C4-2B (cell line): ENCODE data around the gene EIF4G1.
"Not testable (repeated sequence)": the region's sequence is repeated elsewhere in the genome, so short reads cannot be mapped to it uniquely, and the experiment has no call there.

Experiments used
- H3K27ac ChIP-seq: fragments of 450-650 bp; 2 replicates; pipeline ENCODE4 v1.5.1; 2017
- CTCF ChIP-seq: fragments of 450-650 bp; conservative IDR thresholded peaks from 2 replicates; pipeline ENCODE4 v1.5.1; 2017; ENCODE audit warnings: mild to moderate bottlenecking
- ZFX ChIP-seq: fragments of 450-650 bp; IDR thresholded peaks from 2 replicates; pipeline ENCODE4 v1.6.1; 2017

EIF4G1 gene

GRCh38 chr3:184336547-184337398, 22.4 kb downstream of the EIF4G1 start:
- TF ChIP-seq CTCF, result no peak
- TF ChIP-seq ZFX, result no peak
- H3K27ac ChIP-seq, result peak overlapping the region; percentile 81

GRCh38 chr3:184337399-184337714, 23.0 kb downstream of the EIF4G1 start, which contains the start of gene FAM131A:
FAM131A (plus strand) TSS chr3:184337600; CDS start chr3:184337631, 31 bp downstream.
- TF ChIP-seq ZFX (no peak), CTCF (no peak)
- H3K27ac ChIP-seq, result peak within 1 kb of the TSS; percentile 81

- H3K27ac ChIP-seq, result peak overlapping the region; percentile 81
- no peak for TF ChIP-seq ZFX
- no peak for TF ChIP-seq CTCF
Observed at GRCh38 chr3:184337981-184338380, 23.6 kb downstream of the EIF4G1 start.

- H3K27ac ChIP-seq, result no peak overlapping the region
- TF ChIP-seq ZFX, result no peak
- no peak for TF ChIP-seq CTCF
Observed at GRCh38 chr3:184338511-184338945, 24.1 kb downstream of the EIF4G1 start.

GRCh38 chr3:184339001-184339400, 24.6 kb downstream of the EIF4G1 start:
- no peak overlapping the region for H3K27ac ChIP-seq
- TF ChIP-seq ZFX (no peak), CTCF (no peak)

GRCh38 chr3:184339451-184340135, 25.2 kb downstream of the EIF4G1 start:
- not testable (repeated sequence) for H3K27ac ChIP-seq

- TF ChIP-seq CTCF, result no peak
- TF ChIP-seq ZFX, result no peak
- H3K27ac ChIP-seq, result no peak overlapping the region
Observed at GRCh38 chr3:184341925-184342324, 27.5 kb downstream of the EIF4G1 start.
